HG03159 (cell line): Measurements from ENCODE around the gene FRMD4A.
"Not testable (repeated sequence)": the region's sequence is repeated elsewhere in the genome, so short reads cannot be mapped to it uniquely, and the experiment has no call there.

Experiments used
- ATAC-seq: cut with Tn5 transposase; IDR thresholded peaks from one replicate; pipeline ENCODE4 v1.9.1; 2021; ENCODE audit warnings: mild to moderate bottlenecking, moderate library complexity; ENCODE audit not compliant: unreplicated experiment

The FRMD4A gene

GRCh38 chr10:13774303-13774893 lies 556.3 kb downstream of the FRMD4A start:
- ATAC-seq: no peak

DNA sequence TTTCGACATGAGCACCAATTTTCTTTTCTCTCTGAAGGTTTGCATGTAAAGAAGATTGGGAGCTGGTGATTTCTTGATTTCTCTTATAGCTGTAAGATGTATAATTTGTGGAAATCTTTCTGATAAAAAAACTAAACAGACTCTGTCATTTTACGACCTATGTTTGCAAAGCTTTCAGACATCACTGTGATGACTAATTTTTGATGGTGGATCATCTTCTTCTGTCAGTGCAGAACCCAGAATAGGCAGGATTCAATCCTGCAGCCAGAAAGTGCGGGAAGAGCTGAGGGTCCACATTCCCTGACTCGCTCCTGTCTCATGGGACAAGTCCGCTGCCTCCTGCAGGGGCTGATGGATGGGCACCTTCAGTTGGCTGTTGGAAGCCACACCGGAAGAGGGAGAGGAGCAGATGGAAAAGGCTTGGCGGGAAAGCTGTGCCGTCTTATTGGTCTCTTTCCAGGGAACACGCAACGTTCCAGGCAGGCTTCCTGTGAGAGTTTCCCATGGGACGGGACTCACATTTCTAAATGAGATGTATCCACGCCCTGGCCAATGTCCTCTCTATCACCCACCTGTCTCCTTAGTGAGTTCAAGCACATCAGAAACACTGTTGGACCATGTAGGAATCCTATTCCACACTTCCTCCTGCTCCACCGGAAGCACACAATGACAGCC lies 557.1 kb downstream of the FRMD4A start:
- ATAC-seq: no peak

GRCh38 chr10:13773043-13773442 lies 557.7 kb downstream of the FRMD4A start:
- no peak for ATAC-seq

- ATAC-seq: no peak
These were observed 558.7 kb downstream of the FRMD4A start for GRCh38 chr10:13771992-13772391.

DNA sequence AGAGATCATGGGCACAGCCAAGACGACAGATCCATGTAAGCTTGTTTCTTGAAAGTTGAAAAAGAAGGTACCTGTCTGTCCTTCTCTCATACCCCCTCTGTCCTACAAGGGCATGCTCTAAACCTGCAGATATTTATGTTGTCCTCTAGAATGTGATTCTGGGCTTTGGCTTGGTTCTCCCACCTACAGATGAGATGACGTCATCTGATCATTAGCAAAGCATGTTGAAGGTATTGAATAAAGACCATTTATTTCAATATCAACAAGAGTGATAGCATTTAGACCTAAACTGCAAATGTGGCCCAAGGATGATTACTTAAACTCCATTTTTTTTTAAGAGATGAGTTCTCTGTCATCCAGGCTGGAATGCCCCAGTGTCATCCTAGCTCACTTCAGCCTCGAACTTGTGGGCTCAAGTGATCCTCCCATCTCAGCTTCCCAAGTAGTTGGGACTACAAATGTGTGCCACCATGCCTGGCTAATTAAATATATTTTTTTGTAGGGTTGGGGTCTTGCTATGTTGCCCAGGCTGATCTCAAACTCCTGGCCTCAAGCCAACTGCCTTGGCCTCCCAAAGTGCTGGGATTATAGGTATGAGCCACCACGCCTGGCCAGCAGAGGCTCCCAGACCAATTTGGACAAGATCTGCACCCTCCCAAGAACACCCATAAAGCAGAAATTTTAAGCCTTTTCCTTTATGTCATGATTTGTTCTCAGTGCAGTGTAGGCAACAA lies 559.8 kb downstream of the FRMD4A start:
- no peak for ATAC-seq

- ATAC-seq: no peak
These were observed 560.8 kb downstream of the FRMD4A start for GRCh38 chr10:13769946-13770345.

DNA sequence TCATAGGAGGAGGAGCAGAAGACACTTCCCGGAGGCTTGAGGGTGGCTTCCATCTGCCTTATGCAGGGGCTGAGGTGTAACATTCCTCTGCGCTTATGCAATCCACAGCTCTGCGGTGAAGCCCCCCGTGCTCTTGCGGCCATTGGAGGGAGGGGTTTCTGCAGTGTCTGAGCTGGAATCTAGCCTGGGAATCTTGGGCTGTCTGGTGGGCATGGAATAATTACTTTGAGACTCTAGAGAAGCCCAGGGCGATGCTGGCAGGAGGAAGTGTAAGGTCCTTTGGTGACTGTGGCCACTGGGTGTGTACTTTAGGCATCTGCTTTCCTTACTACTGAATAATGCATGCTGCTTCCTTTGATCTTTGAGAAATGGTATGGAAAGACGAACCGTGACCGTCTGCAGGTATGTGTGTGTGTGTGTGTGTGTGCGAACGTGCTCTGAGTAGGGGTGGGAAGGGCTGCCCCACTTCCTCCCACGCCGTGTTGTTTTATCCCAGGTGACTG lies 563.0 kb downstream of the FRMD4A start:
- ATAC-seq: no peak

DNA sequence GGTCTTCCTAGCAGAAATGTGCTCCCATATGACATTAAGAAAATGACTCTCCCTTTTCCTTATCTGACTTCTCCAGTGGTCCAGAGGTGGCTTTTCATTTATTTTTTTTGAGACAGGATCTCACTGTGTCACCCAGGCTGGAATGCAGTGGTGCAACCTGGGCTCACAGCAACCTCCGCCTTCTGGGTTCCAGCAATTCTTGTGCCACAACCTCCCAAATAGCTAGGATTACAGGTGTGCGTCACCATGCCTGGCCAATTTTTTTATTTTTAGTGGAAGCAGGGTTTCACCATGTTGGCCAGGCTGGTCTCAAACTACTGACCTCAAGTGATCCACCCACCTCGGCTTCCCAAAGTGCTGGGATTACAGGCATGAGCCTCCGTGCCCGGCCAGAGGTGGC lies 563.6 kb downstream of the FRMD4A start:
- not testable (repeated sequence) for ATAC-seq

- no peak for ATAC-seq
These were observed 564.9 kb downstream of the FRMD4A start for GRCh38 chr10:13765641-13766341.

DNA sequence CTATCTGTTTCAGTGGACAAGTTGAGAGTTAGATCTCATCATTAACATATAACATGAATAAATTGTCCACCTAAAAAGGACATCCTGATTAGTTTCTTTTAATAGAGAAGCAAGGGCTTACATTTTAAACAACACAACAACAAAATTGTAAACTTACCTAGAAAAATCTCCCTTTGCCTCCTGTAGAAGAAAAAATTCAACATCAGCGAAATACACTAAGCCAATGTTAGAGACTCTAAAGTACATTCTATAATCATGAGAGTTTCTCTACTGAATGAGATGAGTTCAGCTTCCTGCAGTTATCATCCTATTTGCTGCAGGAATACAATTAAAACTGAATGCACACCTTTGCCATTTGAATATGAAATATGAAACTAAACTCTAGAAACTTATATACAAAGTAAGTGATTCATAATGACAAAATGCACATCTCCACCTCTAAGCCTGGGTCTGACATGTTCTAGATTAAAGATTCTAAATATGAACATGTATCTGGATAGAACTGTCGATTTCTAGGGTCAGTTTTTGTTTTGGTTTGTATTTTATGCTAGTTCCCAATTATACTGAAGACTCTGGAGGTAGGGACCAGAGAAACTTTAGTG lies 569.1 kb downstream of the FRMD4A start:
- no peak for ATAC-seq

- ATAC-seq: no peak
These were observed 571.6 kb downstream of the FRMD4A start for GRCh38 chr10:13759168-13759567.

DNA sequence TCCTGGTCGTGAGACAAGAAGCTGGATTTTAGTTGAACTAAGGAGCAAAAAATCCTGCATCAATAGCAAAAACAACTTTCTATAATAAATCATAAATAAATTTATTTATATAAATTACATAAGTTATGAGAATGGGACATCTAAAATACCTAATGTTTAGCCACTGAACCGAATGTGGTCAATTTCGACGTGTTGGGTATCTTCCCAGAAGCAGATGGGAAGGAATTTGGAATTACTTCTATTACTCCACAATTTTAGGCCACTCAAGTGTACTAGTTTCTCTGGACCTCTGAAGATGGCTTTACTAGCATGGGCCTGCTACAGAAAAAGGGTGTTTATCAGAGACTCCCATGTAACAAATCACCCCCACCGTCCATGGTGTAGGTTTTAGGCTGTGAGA lies 572.0 kb downstream of the FRMD4A start:
- ATAC-seq: no peak

DNA sequence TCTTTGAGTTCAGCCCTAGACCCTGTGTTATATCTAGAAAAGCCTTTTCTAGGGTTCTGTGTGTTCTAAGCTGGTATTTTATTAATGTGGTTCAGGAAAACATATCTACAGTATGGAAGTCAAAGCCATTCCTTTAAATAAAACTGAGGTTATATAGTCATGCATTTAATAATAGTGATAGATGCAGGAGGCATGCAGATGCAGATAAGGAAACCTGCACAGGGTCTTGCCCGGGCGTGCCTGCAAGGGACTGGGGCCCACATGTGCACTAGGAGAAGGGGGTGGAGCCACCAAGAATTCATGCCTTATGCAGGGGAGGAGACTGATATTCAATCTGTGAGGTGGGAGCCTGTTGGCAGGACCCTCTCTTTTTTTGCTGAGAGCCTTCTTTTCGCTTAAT lies 572.4 kb downstream of the FRMD4A start:
- ATAC-seq: no peak

GRCh38 chr10:13754277-13754676 lies 576.4 kb downstream of the FRMD4A start:
- no peak for ATAC-seq

- ATAC-seq: no peak
These were observed 579.4 kb downstream of the FRMD4A start for GRCh38 chr10:13751191-13751764.

DNA sequence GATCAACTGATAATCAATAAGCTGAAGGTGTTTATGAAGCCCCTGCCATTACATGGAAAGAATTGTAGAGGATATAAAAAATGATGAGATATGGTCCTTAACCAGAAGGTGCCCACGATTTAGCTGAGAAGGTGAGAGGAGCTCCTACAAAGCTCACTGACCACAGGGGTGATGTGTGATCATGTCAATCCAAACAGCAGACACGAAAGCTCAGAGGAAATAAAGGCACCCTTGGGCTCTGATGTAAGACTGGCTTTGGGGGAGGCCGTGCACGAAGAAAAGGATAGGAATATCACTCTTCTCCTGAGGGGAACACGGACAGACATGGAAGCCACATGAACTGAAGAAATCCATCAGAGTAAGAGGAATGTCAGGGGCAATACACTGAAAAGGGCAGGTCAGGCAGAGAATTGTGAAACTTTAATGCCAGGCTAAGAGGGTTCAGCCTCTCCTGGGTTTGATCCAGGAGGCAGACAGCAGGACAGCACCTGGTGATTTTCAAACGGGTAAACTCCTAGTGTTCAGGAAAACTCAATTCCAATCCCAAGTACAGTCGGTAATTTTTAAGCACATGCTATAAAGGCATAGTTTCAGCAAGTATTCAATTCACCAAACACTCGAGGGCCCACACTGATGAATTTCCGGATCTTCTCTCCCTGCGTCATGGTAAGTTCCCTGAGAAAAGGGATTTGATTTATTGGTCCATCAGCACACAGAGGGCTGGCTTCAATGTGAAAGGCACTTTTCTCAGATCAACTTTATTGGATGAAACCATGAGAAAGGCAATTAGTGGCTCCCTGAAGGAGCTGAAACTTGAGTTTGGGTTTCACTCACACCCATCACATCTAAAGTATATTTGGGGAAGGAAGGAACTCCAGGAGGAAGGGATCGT lies 580.2 kb downstream of the FRMD4A start:
- no peak for ATAC-seq

DNA sequence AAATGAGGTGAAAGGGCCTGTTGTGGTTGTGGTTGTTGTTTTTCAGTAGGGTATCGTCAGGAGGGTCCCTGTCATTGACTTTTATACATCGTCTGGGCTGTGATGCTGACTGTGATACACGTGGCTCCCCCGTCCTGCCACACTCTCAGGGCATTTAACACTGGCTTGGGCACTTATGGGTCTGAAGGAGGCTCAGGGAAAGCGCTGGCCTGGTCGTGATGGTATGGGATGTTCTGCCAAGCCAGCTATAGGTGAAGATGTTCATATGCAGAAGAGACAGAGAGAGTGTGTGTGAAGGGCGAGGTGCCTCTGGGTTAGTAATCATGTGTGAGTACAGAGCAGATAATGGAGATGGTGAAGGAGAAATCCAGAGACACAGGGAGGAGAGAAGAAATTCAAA lies 585.5 kb downstream of the FRMD4A start:
- ATAC-seq: no peak

DNA sequence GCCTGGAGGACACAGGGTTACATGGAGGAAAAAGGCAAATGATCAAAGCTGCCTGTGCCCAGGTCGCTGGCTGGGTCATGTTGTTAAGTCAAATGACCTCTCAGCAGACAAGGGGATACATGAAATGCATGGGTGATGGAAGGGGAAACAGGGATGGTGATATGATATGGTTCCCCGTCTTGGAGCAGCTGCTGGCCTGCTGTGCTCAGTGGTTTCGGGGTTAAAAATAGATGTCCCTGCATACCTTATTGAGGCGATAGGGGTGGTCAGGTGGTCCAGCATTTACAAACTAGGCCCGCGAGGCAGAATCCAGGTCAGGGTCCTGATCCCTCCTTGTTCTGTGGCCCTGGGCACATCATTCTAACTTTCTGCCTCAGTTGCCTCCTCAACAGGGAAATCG lies 586.8 kb downstream of the FRMD4A start:
- ATAC-seq: no peak

GRCh38 chr10:13743101-13743693 lies 587.5 kb downstream of the FRMD4A start:
- ATAC-seq: no peak
